ENCODE measurements around the gene PLEKHA6. TPM values are rescaled to one million over a fixed set of nuclear protein-coding genes. Genes with fewer than 3 reads are reported as not detected.

PLEKHA6 gene
- total RNA-seq, 1 donor = 3.9 TPM

DNA sequence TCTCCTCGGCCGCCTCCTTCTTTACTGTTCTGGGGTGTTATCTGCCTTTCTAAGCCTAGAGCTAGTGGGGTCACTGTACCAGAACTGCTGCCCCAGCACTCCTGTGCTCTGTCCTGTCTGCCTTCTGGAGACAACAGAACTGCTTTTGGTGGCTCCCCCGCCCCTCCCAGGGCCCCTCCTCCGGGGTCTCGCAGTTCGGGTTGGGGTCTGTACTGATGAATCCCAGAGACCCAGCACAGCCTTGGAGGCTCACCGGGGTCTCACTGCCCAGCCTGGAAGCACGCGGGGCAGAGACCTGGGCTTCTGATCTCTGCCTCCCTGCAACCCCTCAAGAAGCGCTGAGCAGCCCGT is 3.2 kb upstream of the PLEKHA6 start:
- TF ChIP-seq, protein P1, sequence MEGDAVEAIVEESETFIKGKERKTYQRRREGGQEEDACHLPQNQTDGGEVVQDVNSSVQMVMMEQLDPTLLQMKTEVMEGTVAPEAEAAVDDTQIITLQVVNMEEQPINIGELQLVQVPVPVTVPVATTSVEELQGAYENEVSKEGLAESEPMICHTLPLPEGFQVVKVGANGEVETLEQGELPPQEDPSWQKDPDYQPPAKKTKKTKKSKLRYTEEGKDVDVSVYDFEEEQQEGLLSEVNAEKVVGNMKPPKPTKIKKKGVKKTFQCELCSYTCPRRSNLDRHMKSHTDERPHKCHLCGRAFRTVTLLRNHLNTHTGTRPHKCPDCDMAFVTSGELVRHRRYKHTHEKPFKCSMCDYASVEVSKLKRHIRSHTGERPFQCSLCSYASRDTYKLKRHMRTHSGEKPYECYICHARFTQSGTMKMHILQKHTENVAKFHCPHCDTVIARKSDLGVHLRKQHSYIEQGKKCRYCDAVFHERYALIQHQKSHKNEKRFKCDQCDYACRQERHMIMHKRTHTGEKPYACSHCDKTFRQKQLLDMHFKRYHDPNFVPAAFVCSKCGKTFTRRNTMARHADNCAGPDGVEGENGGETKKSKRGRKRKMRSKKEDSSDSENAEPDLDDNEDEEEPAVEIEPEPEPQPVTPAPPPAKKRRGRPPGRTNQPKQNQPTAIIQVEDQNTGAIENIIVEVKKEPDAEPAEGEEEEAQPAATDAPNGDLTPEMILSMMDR (IDR thresholded peaks at IDR 0.05; ENCODE audit: insufficient read depth, low read depth, low read length) = no peak
- DNase-seq (ENCODE audit: low read depth) = no peak
- peak overlapping the region; percentile 54 for H3K4me3 ChIP-seq (ENCODE audit: low read depth, low read length)

DNA sequence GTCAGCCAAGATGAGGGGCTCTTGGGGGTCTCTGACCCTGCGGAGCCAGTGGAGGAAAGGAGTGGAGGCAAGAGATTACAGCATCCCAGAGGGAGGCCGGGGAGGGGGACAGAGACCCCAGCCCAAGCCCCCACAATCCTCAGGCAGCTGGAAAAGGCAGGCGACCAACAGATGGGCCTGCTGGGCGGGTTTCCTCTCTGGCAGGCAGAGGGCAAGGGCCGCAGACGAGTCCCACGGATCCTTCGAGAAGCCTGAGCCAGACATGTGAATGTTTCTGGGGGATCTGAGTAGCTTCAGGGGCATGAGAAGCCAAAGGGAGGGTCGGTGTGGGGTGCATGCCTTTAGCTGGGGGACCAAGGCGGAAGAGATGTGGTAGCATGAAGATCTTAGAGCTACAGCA is 2.1 kb upstream of the PLEKHA6 start:
- DNase-seq (ENCODE audit: low read depth) = no peak
- H3K4me3 ChIP-seq (ENCODE audit: low read depth, low read length) = no peak overlapping the region
- TF ChIP-seq, protein P1 (IDR thresholded peaks at IDR 0.05; ENCODE audit: insufficient read depth, low read depth, low read length) = no peak

DNA sequence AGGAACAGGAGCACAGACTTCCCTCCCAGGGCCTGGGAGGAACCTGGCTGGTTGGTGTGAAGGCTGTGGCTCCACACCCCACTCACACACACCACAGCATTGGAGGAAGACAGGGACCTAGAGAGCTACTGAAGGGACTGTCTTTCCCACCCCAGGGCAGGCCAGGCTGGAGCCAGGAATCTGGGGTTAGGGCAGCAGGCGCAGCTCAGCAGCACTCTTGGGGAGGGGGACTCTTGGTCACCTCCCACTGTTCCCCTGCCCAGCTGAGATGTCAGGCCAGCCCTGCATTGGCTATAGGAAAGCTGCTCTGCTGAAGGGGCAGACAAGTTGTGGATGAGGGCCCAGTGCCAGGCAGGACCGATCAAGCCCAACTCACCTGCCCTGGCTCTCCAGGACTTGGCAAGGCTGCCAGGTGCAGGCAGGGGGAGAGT is 1.6 kb upstream of the PLEKHA6 start:
- TF ChIP-seq, protein P1 (IDR thresholded peaks at IDR 0.05; ENCODE audit: insufficient read depth, low read depth, low read length) = no peak
- no peak overlapping the region for H3K4me3 ChIP-seq (ENCODE audit: low read depth, low read length)
- no peak for DNase-seq (ENCODE audit: low read depth)

DNA sequence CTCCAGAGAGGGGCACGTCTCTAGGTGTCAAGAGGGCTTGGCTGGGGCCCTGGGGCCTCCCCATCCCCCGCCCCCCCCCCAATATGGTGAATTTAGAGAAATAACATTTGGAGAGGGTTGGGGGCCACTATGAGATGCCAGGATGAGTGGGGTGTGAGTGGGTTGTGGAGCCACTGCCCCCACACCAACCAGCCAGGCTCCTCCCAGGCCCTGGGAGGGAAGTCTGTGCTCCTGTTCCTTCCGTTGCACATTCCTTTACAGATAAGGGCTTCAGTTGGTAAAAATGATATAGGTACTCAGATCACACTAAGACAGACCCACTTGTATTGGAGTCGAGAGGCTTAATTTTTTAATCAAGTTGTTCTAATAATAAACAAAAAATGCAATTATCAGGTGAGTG is 585 bp upstream of the PLEKHA6 start:
- TF ChIP-seq, protein P1 (IDR thresholded peaks at IDR 0.05; ENCODE audit: insufficient read depth, low read depth, low read length) = no peak
- DNase-seq (ENCODE audit: low read depth) = no peak
- H3K4me3 ChIP-seq (ENCODE audit: low read depth, low read length) = no peak overlapping the region

DNA sequence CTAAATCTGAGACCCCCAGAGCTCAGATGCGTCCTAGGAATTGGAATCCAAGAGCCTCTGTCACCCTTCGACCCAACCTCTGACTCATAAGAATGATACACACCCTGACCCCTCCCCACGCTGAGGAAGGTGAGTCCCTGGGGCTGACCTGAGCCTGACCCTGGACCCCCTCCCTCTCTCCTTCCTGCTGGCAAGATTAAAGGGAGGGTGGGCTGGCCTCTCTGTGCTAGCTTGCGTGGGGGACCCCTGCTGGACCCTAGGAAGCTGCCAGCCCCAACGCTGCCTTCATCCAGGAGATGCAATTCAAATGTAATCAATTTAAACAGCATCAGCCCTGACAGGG is 627 bp downstream of the PLEKHA6 start:
- H3K4me3 ChIP-seq (ENCODE audit: low read depth, low read length) = no peak overlapping the region
- TF ChIP-seq, protein P1 (IDR thresholded peaks at IDR 0.05; ENCODE audit: insufficient read depth, low read depth, low read length) = no peak
- DNase-seq (ENCODE audit: low read depth) = no peak

DNA sequence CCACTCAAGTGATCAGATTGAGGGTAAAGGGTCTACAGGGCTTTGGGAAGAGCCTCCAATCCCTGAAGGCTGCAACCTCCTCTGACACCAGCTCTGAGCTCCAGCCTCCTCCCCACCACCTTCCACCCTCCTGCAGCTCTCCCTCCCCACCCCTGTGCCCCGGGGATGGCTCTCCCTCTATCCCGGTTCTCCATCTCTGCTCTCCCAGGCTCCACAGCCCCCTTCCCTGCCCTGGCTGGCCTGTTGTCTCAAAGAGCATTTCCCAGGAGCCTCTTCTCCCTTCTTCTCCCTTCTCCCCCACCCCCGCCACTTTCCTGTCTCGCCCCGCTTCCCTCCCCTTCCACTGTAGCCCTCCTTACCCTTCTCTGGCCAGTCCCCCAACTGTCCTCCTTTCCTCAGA is 1.1 kb downstream of the PLEKHA6 start:
- DNase-seq (ENCODE audit: low read depth) = no peak
- no peak overlapping the region for H3K4me3 ChIP-seq (ENCODE audit: low read depth, low read length)
- TF ChIP-seq, protein P1 (IDR thresholded peaks at IDR 0.05; ENCODE audit: insufficient read depth, low read depth, low read length) = no peak

All from fibroblast of villous mesenchyme (primary cell).